Thyroid gland (tissue), 4 donors: Measurements from ENCODE around the gene PPP3CA.

Source experiments
- CTCF ChIP-seq, 6 experiments: fragments of 200-600 bp in 3 of 6; fragments of 450-650 bp in 3 of 6; sonication (generic) in 3 of 6; IDR thresholded peaks; one replicate each; pipeline ENCODE4 v1.5.1; 2016 to 2019; ENCODE audit warnings: antibody characterized with exemption in 6 of 6, mild to moderate bottlenecking in 2 of 6, inconsistent platforms in 1 of 6, moderate library complexity in 1 of 6
- POLR2A ChIP-seq, 2 donors: fragments of 450-650 bp; IDR thresholded peaks; one replicate each; pipeline ENCODE4 v1.6.1; 2017; ENCODE audit warnings: antibody characterized with exemption in 2 of 2, mild to moderate bottlenecking in 2 of 2, moderate library complexity in 1 of 2

DNA sequence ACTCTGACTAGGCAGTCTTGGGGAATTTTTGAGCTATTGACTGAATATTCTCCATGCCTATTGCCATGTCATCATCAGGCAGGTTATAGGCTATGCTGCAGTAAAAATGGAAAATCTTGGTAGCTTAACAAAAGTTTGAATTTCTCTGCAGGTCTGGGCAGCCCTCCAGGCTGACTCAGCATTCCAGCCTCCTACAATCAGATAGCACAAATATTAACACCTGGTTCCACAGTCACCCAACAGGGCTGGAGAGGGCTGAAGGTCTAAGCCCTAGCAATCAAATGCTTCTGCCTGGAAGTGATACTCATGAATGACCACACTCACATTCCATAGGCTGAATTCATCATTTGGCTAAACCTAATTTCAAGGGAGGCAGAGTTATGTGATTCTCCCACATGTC lies 9.6 kb upstream of the PPP3CA start:
- TF ChIP-seq CTCF (IDR thresholded peaks at IDR 0.05) (no peak), POLR2A (IDR thresholded peaks at IDR 0.05) (no peak)
